B cell (primary cell): ENCODE results near the gene ERMAP. TPM values are rescaled to one million over a fixed set of nuclear protein-coding genes. Genes with fewer than 3 reads are reported as not detected.
A peak's percentile ranks its signal among the peaks of the same experiment; 100 is the strongest.

Experiments used
- ATAC-seq: fragments of 200-7000 bp; cut with Tn5 transposase; one replicate; pipeline ENCODE4 v1.10.0; 2021; ENCODE audit warnings: low read depth, mild to moderate bottlenecking, moderate number of reproducible peaks, moderate library complexity
- CTCF ChIA-PET: fragments of 350-600 bp; sonication (Branson Sonifier 250); formaldehyde crosslinking; loops from one replicate; lab custom pipeline; 2021; ENCODE audit warnings: antibody characterized with exemption, inconsistent platforms; lab: Charles Lee
- POLR2A ChIA-PET: fragments of 350-600 bp; sonication (Branson Sonifier 250); formaldehyde crosslinking; loops from one replicate; lab custom pipeline; 2021; ENCODE audit warnings: antibody characterized with exemption; lab: Charles Lee
- DNase-seq: peaks from one replicate; pipeline ENCODE4 v3.0.0; 2013
- H2AFZ ChIP-seq: 2 replicates; pipeline ENCODE4 v1.6.1; 2012; ENCODE audit warnings: mild to moderate bottlenecking, low read depth, low read length; ENCODE audit not compliant: insufficient read depth, poor library complexity, severe bottlenecking
- H3K27ac ChIP-seq, 2 donors: 1 replicate in 1 of 2; 2 replicates in 1 of 2; pipeline ENCODE4 v1.5.1; 2012 to 2013; ENCODE audit warnings: low read length in 2 of 2, mild to moderate bottlenecking in 2 of 2, moderate library complexity in 1 of 2
- H3K27me3 ChIP-seq, 4 experiments: fragments of 200-600 bp in 1 of 4; sonication (generic) in 1 of 4; replicated peaks in 1 of 4; 1 replicate in 2 of 4; 2 replicates in 2 of 4; pipeline versions ENCODE4 v1.6.1 to v1.7.0; 2013 to 2016; ENCODE audit warnings: low read length in 3 of 4, mild to moderate bottlenecking in 2 of 4, mixed read lengths in 1 of 4, moderate library complexity in 1 of 4; ENCODE audit not compliant: insufficient read depth in 4 of 4, control insufficient read depth in 3 of 4; ENCODE audit errors: control extremely low read depth in 1 of 4
- H3K36me3 ChIP-seq, 2 experiments: replicated peaks in 1 of 2; 1 replicate in 1 of 2; 2 replicates in 1 of 2; pipeline versions ENCODE4 v1.6.1 to v1.7.1; 2013; ENCODE audit warnings: low read length in 1 of 2; ENCODE audit not compliant: insufficient read depth in 2 of 2, control insufficient read depth in 1 of 2; ENCODE audit errors: control extremely low read depth in 1 of 2, extremely low read depth in 1 of 2
- H3K4me1 ChIP-seq, 2 donors: fragments of 200-600 bp in 1 of 2; sonication (generic) in 1 of 2; 1 replicate in 1 of 2; 2 replicates in 1 of 2; pipeline versions ENCODE4 v1.5.1 to v1.6.1; 2013 to 2017; ENCODE audit warnings: low read length in 2 of 2; ENCODE audit not compliant: control insufficient read depth in 2 of 2, insufficient read depth in 2 of 2
- H3K4me2 ChIP-seq: replicated peaks from 2 replicates; pipeline ENCODE3; 2012; ENCODE audit warnings: mild to moderate bottlenecking, low read depth, low read length; ENCODE audit not compliant: poor library complexity, severe bottlenecking
- H3K4me3 ChIP-seq, 5 experiments: fragments of 200-600 bp in 1 of 5; sonication (generic) in 1 of 5; 1 replicate in 3 of 5; 2 replicates in 2 of 5; pipeline versions ENCODE4 v1.5.1 to v1.7.0; 2011 to 2016; ENCODE audit warnings: low read length in 4 of 5, mild to moderate bottlenecking in 4 of 5, low read depth in 2 of 5, control low read depth in 1 of 5, moderate library complexity in 1 of 5; ENCODE audit not compliant: insufficient read depth in 1 of 5; ENCODE audit errors: control extremely low read depth in 1 of 5, extremely low read depth in 1 of 5
- H3K79me2 ChIP-seq: fragments of 200-600 bp; sonication (generic); one replicate; pipeline ENCODE4 v1.6.0; 2016; ENCODE audit warnings: low read length; ENCODE audit not compliant: control insufficient read depth, insufficient read depth
- H3K9ac ChIP-seq: fragments of 200-600 bp; sonication (generic); 2 replicates; pipeline ENCODE4 v1.6.1; 2017; ENCODE audit warnings: mild to moderate bottlenecking, low read length, moderate library complexity
- H3K9me3 ChIP-seq, 3 donors: one replicate each; pipeline versions ENCODE4 v1.6.1 to v1.7.1; 2013; ENCODE audit warnings: low read length in 2 of 3; ENCODE audit not compliant: control insufficient read depth in 2 of 3, insufficient read depth in 1 of 3; ENCODE audit errors: control extremely low read depth in 1 of 3
- H4K20me1 ChIP-seq: 2 replicates; pipeline ENCODE4 v1.6.0; 2012; ENCODE audit warnings: mild to moderate bottlenecking, low read length; ENCODE audit not compliant: insufficient read depth, control insufficient read depth, poor library complexity, severe bottlenecking
- H3K27ac Mint-ChIP-seq: one replicate; pipeline ENCODE4 v1.8.0; 2021; ENCODE audit warnings: mixed read lengths
- H3K27me3 Mint-ChIP-seq: one replicate; pipeline ENCODE4 v1.8.0; 2021; ENCODE audit warnings: mixed read lengths
- H3K4me1 Mint-ChIP-seq: one replicate; pipeline ENCODE4 v1.8.0; 2021; ENCODE audit warnings: mixed read lengths
- H3K4me3 Mint-ChIP-seq: one replicate; pipeline ENCODE4 v1.8.0; 2021; ENCODE audit warnings: mixed read lengths
- H3K9me3 Mint-ChIP-seq: one replicate; pipeline ENCODE4 v1.8.0; 2022; ENCODE audit warnings: mixed read lengths; ENCODE audit not compliant: insufficient read depth
- CTCF ChIP-seq: fragments of 200-600 bp; IDR thresholded peaks from one replicate; pipeline ENCODE4 v1.8.0; 2022; ENCODE audit warnings: antibody characterized with exemption, mild to moderate bottlenecking
- EZH2 ChIP-seq: IDR thresholded peaks from 2 replicates; pipeline ENCODE4 v1.6.1; 2012; ENCODE audit warnings: borderline replicate concordance, low read depth, mild to moderate bottlenecking, moderate library complexity, low read length; ENCODE audit not compliant: insufficient read depth, poor library complexity, severe bottlenecking
- whole genome bisulfite sequencing: methylation state at CpG from one replicate; pipeline ENCODE4 v1.1.5; 2013; ENCODE audit warnings: missing lambda C conversion rate; ENCODE audit not compliant: insufficient coverage; 5-methylcytosine and 5-hydroxymethylcytosine counted together
- intact Hi-C: fragments of 100-400 bp; cut with micrococcal nuclease; formaldehyde crosslinking; loops from one replicate; pipeline ENCODE4 v1.10.0; 2022
- polyA minus RNA-seq: library from RNA; depleted of rRNA, polyadenylated mRNA; stranded (reverse); fragments of >200 nt; gene quantifications from 2 replicates; pipeline ENCODE4 v1.2.3, GENCODE V29; 2012
- polyA plus RNA-seq: library from polyadenylated mRNA; depleted of rRNA; stranded (reverse); fragments of >200 nt; gene quantifications from 2 replicates; pipeline ENCODE4 v1.2.3, GENCODE V29; 2012
- total RNA-seq, 2 donors: library from RNA; stranded (reverse); fragments of 120-200 nt in 1 of 2; gene quantifications; 1 replicate in 1 of 2; 2 replicates in 1 of 2; pipeline versions ENCODE4 v1.2.3 to v1.2.4, GENCODE V29; 2013 to 2022

The ERMAP gene
- total RNA-seq, result 13.1 and 13.5 TPM in 2 replicates
- 6.8 TPM for total RNA-seq (2013)
- 4.9 and 6.8 TPM in 2 replicates for polyA plus RNA-seq
- polyA minus RNA-seq, result 2.9 and 3.0 TPM in 2 replicates

GRCh38 chr1:42816585-42817439, at the start of gene ERMAP, which contains the start of gene SVBP:
Gene ERMAP (plus strand): TSS chr1:42817122. CDS start chr1:42830449, 13,327 bp downstream.
Gene SVBP (minus strand): TSS chr1:42817397. CDS start chr1:42816544, 853 bp downstream.
- CTCF ChIA-PET, result interaction anchor here (0.6 to 1.7 kb wide), 6 partner anchors 10 to 257 kb away, joined by 3 to 8 read pairs (median 4); partner anchors contain the start of gene ZNF691
- H3K4me2 ChIP-seq, result peak within 1 kb of the TSS; percentile 89
- peak within 1 kb of the TSS; percentile 89 for H3K4me3 Mint-ChIP-seq
- H3K36me3 ChIP-seq, result peaks cover 0 to 3% of the 10 kb centered on the region in 2 experiments
- peak within 1 kb of the TSS; percentile 57 to 82 (median 77) for H3K4me3 ChIP-seq
- no peaks in the 10 kb centered on the region for H4K20me1 ChIP-seq
- no peaks in the 10 kb centered on the region for H3K27me3 Mint-ChIP-seq
- H3K27ac ChIP-seq, result peak within 1 kb of the TSS; percentile 75 to 82
- under 1% methylated on average over 52 of the region's 66 CpGs for WGBS
- no peaks in the 10 kb centered on the region for H3K27me3 ChIP-seq
- H3K27ac Mint-ChIP-seq, result peak within 1 kb of the TSS; percentile 92
- peaks cover 13% of the 10 kb centered on the region in 2 donors for H3K4me1 ChIP-seq
- intact Hi-C loops, result loop anchor here (1.0 to 2.0 kb wide), 8 partner anchors 29 to 361 kb away; partner anchors contain the start of genes C1orf50, CFAP57, EBNA1BP2 and P3H1
- ATAC-seq, result peak; percentile 86
- POLR2A ChIA-PET, result interaction anchor here (0.6 to 2.4 kb wide), 6 partner anchors 9 to 404 kb away, joined by 3 to 16 read pairs (median 4); partner anchors contain the start of genes YBX1 and ZNF691
- H3K9me3 ChIP-seq, result no peaks in the 10 kb centered on the region
- peak within 1 kb of the TSS; percentile 81 for H3K9ac ChIP-seq
- peaks cover 19% of the 10 kb centered on the region for H3K79me2 ChIP-seq
- no peaks in the 10 kb centered on the region for H3K9me3 Mint-ChIP-seq
- peaks cover 20% of the 10 kb centered on the region for H3K4me1 Mint-ChIP-seq
- TF ChIP-seq EZH2 (no peak), CTCF (no peak)
- H2AFZ ChIP-seq, result peak within 1 kb of the TSS; percentile 92
- peak; percentile 97 for DNase-seq
